Vagina (tissue), 2 donors: ENCODE data around the gene COX10. TPM values are rescaled to one million over a fixed set of nuclear protein-coding genes. Genes with fewer than 3 reads are reported as not detected.

ENCODE experiments used
- DNase-seq, 2 donors: peaks; one replicate each; pipeline ENCODE4 v3.0.0-alpha.2; 2017; ENCODE audit errors: extremely low spot score in 2 of 2
- H3K27ac ChIP-seq: fragments of 200-600 bp; sonication (generic); one replicate; pipeline ENCODE4 v1.5.1; 2019
- H3K27me3 ChIP-seq: fragments of 200-600 bp; sonication (generic); one replicate; pipeline ENCODE4 v1.5.1; 2019
- H3K36me3 ChIP-seq, 2 donors: fragments of 200-600 bp; sonication (generic); one replicate each; pipeline ENCODE4 v1.5.1; 2017 to 2019
- H3K4me1 ChIP-seq: fragments of 200-600 bp; sonication (generic); one replicate; pipeline ENCODE4 v1.5.1; 2019
- H3K4me3 ChIP-seq, 2 donors: fragments of 200-600 bp; sonication (generic); 1 replicate in 1 of 2; 2 replicates in 1 of 2; pipeline ENCODE4 v1.5.1; 2016 to 2019
- H3K9me3 ChIP-seq: fragments of 200-600 bp; sonication (generic); one replicate; pipeline ENCODE4 v1.5.1; 2019
- CTCF ChIP-seq, 3 experiments: fragments of 450-650 bp in 2 of 3; fragments of 200-600 bp in 1 of 3; sonication (generic) in 1 of 3; IDR thresholded peaks; one replicate each; pipeline ENCODE4 v1.5.1; 2017 to 2019; ENCODE audit warnings: antibody characterized with exemption in 3 of 3, mild to moderate bottlenecking in 2 of 3, moderate library complexity in 2 of 3
- POLR2A ChIP-seq, 2 donors: fragments of 450-650 bp; IDR thresholded peaks; one replicate each; pipeline ENCODE4 v1.6.1; 2017; ENCODE audit warnings: antibody characterized with exemption in 2 of 2, mild to moderate bottlenecking in 2 of 2, moderate library complexity in 2 of 2
- POLR2AphosphoS5 ChIP-seq, 2 donors: sonication (generic); formaldehyde crosslinking; IDR thresholded peaks; one replicate each; pipeline ENCODE4 v1.9.0; 2017; ENCODE audit warnings: antibody characterized with exemption in 2 of 2, mild to moderate bottlenecking in 2 of 2, low read depth in 1 of 2; ENCODE audit not compliant: insufficient read depth in 1 of 2
- intact Hi-C: fragments of 100-400 bp; cut with DNase I; formaldehyde crosslinking; loops from one replicate; pipeline ENCODE4 v1.15.1; 2023
- total RNA-seq: library from RNA; depleted of rRNA; stranded (reverse); fragments of >200 nt; gene quantifications from one replicate; pipeline ENCODE4 v1.2.3, GENCODE V29; 2016

Gene COX10
- total RNA-seq, 1 donor from 2014 or later = 27.5 TPM

GRCh38 chr17:14209215-14209614, 139.9 kb downstream of the COX10 start:
- no peak for DNase-seq
- H3K4me1 ChIP-seq = no peaks in the 10 kb centered on the region
- no peaks in the 10 kb centered on the region for H3K27me3 ChIP-seq
- H3K9me3 ChIP-seq = no peaks in the 10 kb centered on the region
- peaks cover 0 to 20% of the 10 kb centered on the region in 2 donors for H3K36me3 ChIP-seq
- no peak overlapping the region for H3K27ac ChIP-seq
- TF ChIP-seq POLR2A (IDR thresholded peaks at IDR 0.05) = no peak
- TF ChIP-seq CTCF (IDR thresholded peaks at IDR 0.05) = no peak
- TF ChIP-seq POLR2AphosphoS5 (IDR thresholded peaks at IDR 0.05; ENCODE audit: insufficient read depth in 1 of 2, low read depth in 1 of 2) = no peak
- no peak overlapping the region for H3K4me3 ChIP-seq
- intact Hi-C loops = no loop called here

GRCh38 chr17:14211246-14211645, 141.9 kb downstream of the COX10 start:
- Histone ChIP-seq H3K4me1 (no peaks in the 10 kb centered on the region), H3K4me3 (no peak overlapping the region), H3K36me3 (peaks cover 0 to 20% of the 10 kb centered on the region in 2 donors), H3K27me3 (no peaks in the 10 kb centered on the region), H3K9me3 (no peaks in the 10 kb centered on the region), H3K27ac (no peak overlapping the region)
- TF ChIP-seq POLR2AphosphoS5 (IDR thresholded peaks at IDR 0.05; ENCODE audit: insufficient read depth in 1 of 2, low read depth in 1 of 2) (no peak), POLR2A (IDR thresholded peaks at IDR 0.05) (no peak), CTCF (IDR thresholded peaks at IDR 0.05) (no peak)
- DNase-seq = no peak
- intact Hi-C loops = no loop called here

GRCh38 chr17:14211801-14212200, 142.5 kb downstream of the COX10 start:
- TF ChIP-seq POLR2AphosphoS5 (IDR thresholded peaks at IDR 0.05; ENCODE audit: insufficient read depth in 1 of 2, low read depth in 1 of 2) (no peak), POLR2A (IDR thresholded peaks at IDR 0.05) (no peak), CTCF (IDR thresholded peaks at IDR 0.05) (peak in 2 of 3 experiments; percentile 30 to 34)
- Histone ChIP-seq H3K4me3 (no peak overlapping the region), H3K27ac (no peak overlapping the region), H3K27me3 (no peaks in the 10 kb centered on the region), H3K9me3 (no peaks in the 10 kb centered on the region), H3K36me3 (peaks cover 0 to 20% of the 10 kb centered on the region in 2 donors), H3K4me1 (no peaks in the 10 kb centered on the region)
- no peak for DNase-seq
- intact Hi-C loops = no loop called here

GRCh38 chr17:14212401-14212800, 143.1 kb downstream of the COX10 start:
- H3K36me3 ChIP-seq = peaks cover 0 to 14% of the 10 kb centered on the region in 2 donors
- intact Hi-C loops = no loop called here
- H3K4me3 ChIP-seq = no peak overlapping the region
- H3K27me3 ChIP-seq = no peaks in the 10 kb centered on the region
- TF ChIP-seq POLR2AphosphoS5 (IDR thresholded peaks at IDR 0.05; ENCODE audit: insufficient read depth in 1 of 2, low read depth in 1 of 2) = no peak
- no peak for TF ChIP-seq POLR2A (IDR thresholded peaks at IDR 0.05)
- no peak for TF ChIP-seq CTCF (IDR thresholded peaks at IDR 0.05)
- no peaks in the 10 kb centered on the region for H3K9me3 ChIP-seq
- no peaks in the 10 kb centered on the region for H3K4me1 ChIP-seq
- DNase-seq = no peak
- H3K27ac ChIP-seq = no peak overlapping the region

GRCh38 chr17:14214271-14214670, 145.0 kb downstream of the COX10 start:
- no peaks in the 10 kb centered on the region for H3K27me3 ChIP-seq
- no peak overlapping the region for H3K4me3 ChIP-seq
- H3K27ac ChIP-seq = no peak overlapping the region
- no peaks in the 10 kb centered on the region for H3K36me3 ChIP-seq
- no peak for DNase-seq
- no peaks in the 10 kb centered on the region for H3K9me3 ChIP-seq
- intact Hi-C loops = no loop called here
- H3K4me1 ChIP-seq = no peaks in the 10 kb centered on the region
- TF ChIP-seq CTCF (IDR thresholded peaks at IDR 0.05) (no peak), POLR2A (IDR thresholded peaks at IDR 0.05) (no peak), POLR2AphosphoS5 (IDR thresholded peaks at IDR 0.05; ENCODE audit: insufficient read depth in 1 of 2, low read depth in 1 of 2) (no peak)
